Upper lobe of left lung (tissue), 4 donors: ENCODE results near the gene EDARADD.

Source experiments
- EP300 ChIP-seq, 4 donors: sonication (generic); formaldehyde crosslinking; IDR thresholded peaks; one replicate each; pipeline ENCODE4 v1.5.1; 2017; ENCODE audit warnings: antibody characterized with exemption in 4 of 4, control low read depth in 2 of 4
- POLR2A ChIP-seq, 4 donors: fragments of 450-650 bp; IDR thresholded peaks; one replicate each; pipeline ENCODE4 v1.5.1; 2016 to 2017; ENCODE audit warnings: antibody characterized with exemption in 4 of 4, mild to moderate bottlenecking in 2 of 4
- TF ChIP-seq, protein P1 (sequence below), 6 experiments: fragments of 450-650 bp in 4 of 6; fragments of 200-600 bp in 2 of 6; sonication (generic) in 2 of 6; IDR thresholded peaks; one replicate each; pipeline ENCODE4 v1.5.1; 2016 to 2019; ENCODE audit warnings: antibody characterized with exemption in 6 of 6

DNA sequence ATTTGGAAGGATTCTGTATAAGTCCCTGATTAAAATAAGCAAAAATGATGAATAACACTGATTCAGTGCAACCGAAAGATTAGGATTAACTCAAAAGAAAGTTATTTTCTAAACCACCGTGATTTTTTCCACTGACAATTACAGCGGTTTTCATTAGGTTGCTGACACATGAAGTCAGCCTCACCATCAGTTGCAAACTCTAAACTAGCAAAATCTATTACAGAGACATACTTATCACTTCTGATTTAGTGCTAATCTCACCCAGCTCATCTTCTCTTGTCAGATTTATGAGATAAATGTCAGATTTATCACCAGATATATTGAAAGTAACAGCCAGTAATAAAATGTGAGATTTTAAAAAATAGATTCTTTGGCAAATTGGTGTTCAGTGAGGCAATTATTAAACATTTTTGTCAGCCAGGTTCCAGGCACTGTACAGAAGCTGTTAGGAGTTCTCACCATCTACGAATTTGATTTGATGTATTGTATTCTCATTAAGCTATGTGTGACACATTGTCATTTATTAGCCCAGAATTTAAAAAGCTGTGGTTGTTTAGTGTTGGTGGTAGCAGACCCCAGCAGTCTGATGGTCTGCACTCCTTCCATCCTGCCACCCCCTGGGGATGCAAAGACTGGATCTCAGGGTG lies 92.4 kb downstream of the EDARADD start:
- TF ChIP-seq, protein P1, sequence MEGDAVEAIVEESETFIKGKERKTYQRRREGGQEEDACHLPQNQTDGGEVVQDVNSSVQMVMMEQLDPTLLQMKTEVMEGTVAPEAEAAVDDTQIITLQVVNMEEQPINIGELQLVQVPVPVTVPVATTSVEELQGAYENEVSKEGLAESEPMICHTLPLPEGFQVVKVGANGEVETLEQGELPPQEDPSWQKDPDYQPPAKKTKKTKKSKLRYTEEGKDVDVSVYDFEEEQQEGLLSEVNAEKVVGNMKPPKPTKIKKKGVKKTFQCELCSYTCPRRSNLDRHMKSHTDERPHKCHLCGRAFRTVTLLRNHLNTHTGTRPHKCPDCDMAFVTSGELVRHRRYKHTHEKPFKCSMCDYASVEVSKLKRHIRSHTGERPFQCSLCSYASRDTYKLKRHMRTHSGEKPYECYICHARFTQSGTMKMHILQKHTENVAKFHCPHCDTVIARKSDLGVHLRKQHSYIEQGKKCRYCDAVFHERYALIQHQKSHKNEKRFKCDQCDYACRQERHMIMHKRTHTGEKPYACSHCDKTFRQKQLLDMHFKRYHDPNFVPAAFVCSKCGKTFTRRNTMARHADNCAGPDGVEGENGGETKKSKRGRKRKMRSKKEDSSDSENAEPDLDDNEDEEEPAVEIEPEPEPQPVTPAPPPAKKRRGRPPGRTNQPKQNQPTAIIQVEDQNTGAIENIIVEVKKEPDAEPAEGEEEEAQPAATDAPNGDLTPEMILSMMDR (IDR thresholded peaks at IDR 0.05), result no peak
- no peak for TF ChIP-seq EP300 (IDR thresholded peaks at IDR 0.05)
- no peak for TF ChIP-seq POLR2A (IDR thresholded peaks at IDR 0.05)
